Hippocampal formation (tissue), 2 donors: Measurements from ENCODE around the gene AEBP2.

Source experiments
- DNase-seq, 2 donors: peaks; one replicate each; lab custom pipeline; 2025; lab: John Stamatoyannopoulos, UW

AEBP2 gene

DNA sequence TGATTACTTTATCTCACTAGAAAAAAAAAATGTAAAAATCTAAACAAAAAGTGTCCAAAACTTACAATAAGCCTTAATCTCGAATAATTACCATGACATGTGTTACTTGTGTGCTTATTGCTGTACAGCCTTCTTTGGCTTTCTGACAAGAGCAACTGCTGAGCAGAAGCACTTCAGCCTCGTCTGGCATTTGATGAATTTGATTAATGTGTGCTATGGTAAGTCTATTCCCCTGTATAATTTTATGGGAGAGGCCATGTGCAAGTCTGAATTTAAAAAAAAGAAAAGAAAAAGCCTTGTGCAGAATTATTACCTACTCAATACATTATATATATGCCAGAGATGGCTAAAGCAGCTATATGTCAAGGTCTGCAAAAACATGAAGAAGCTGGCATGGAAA lies 113.9 kb downstream of the AEBP2 start:
- DNase-seq = no peak

DNA sequence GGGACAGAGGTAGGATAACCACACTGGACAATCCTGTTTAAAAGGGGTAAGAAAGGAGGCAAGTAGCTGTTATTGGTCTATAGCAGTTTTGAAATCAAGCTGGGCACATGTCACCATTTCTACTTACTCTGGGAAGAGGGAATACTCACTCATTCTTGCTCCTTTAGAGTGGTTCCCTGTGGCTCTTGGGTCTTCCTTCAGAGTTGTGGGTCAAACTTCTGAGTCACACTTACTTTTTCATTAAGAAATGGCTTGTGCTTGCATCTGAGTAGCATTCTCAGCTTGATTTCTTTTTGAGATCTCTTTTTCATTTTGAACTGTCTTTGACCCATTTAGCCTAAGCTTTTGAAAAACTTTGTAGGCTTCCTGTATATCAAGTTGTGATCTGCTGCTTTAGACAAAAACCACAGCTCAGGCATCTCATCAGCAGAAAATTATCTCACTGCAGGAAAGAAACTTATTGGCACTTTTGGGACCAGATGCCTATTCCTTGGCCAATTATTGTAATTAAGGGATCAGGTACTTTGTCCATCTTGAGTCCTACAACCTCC lies 122.2 kb downstream of the AEBP2 start:
- no peak for DNase-seq
